ENCODE data around the gene IFT20.

DNA sequence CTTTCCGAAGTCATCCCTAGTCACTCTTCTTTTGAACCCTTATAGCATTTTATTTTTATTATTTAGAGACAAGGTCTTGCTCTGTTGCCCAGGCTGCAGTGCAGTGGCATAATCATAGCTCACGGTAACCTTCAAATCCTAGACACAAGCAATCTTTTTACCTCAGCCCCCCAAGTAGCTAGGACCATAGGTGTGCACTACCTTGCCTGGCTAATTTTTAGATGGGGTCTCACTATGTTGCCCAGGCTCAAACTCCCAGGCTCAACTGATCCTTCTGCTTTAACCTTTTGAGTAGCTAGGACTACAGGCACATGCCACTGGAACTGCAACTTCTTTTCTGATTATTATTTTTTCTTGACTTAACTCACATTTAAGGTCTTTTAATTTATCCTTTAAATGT, 49.3 kb downstream of the IFT20 start:
- no peak for TF ChIP-seq POLR2A (IDR thresholded peaks at IDR 0.05; ENCODE audit: low read length)
- TF ChIP-seq GATA1 (IDR thresholded peaks at IDR 0.05; ENCODE audit: low read depth, low read length) = no peak
